Activated CD4-positive, CD25-positive, alpha-beta regulatory T cell treated with anti-CD3 and anti-CD28 coated beads, Interleukin-2, amount 50 U/mL, for 72 hours (primary cell): ENCODE results near the gene LARGE2.

Source experiments
- DNase-seq: peaks from one replicate; pipeline ENCODE4 v3.0.0; 2021

Gene LARGE2

GRCh38 chr11:45922425-45923082 lies at the start of gene LARGE2:
Gene LARGE2, plus strand, starts transcription at chr11:45922656. Its CDS starts 227 bp downstream, at chr11:45922883.
- peak; percentile 32 for DNase-seq

GRCh38 chr11:45876401-45876800 lies 46.1 kb upstream of the LARGE2 start:
- no peak for DNase-seq

DNA sequence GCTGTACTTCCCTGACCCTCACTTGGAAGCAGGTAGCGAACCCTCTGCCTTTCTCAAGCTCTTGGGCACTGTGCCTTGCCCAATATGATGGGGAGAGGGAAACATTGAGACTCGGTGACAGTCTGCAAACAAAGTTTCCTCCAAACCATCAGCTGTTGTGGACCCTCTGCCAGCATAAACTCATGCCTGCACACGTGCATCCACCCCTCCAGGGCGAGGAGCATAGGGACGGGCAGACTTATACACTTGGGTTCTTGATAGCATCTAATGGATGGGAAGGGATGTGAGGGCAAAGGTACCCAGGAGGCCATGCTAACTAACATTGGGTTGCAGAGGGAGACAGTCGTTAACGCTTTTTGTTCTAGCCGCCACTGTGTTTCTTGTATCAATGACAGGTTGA lies 45.2 kb upstream of the LARGE2 start:
- no peak for DNase-seq

DNA sequence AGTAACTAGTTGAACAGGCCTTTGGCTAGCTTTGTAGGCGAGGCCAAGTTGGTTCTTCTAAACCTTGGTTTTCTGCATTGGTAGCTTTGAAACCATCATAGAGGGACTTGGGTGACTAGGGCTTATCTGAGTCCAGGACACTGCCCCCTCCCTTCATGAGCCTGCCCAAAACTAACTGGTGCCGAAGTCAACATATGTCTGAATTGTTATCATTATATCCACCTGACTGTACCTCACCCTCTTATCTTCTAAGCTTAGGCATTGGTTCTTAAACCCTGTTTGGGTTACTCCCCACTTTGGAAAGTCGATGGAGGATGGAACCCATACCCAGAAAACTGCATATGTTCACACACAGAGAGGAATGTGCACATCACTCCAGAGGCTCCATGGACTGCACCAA lies 44.6 kb upstream of the LARGE2 start:
- DNase-seq, result no peak

DNA sequence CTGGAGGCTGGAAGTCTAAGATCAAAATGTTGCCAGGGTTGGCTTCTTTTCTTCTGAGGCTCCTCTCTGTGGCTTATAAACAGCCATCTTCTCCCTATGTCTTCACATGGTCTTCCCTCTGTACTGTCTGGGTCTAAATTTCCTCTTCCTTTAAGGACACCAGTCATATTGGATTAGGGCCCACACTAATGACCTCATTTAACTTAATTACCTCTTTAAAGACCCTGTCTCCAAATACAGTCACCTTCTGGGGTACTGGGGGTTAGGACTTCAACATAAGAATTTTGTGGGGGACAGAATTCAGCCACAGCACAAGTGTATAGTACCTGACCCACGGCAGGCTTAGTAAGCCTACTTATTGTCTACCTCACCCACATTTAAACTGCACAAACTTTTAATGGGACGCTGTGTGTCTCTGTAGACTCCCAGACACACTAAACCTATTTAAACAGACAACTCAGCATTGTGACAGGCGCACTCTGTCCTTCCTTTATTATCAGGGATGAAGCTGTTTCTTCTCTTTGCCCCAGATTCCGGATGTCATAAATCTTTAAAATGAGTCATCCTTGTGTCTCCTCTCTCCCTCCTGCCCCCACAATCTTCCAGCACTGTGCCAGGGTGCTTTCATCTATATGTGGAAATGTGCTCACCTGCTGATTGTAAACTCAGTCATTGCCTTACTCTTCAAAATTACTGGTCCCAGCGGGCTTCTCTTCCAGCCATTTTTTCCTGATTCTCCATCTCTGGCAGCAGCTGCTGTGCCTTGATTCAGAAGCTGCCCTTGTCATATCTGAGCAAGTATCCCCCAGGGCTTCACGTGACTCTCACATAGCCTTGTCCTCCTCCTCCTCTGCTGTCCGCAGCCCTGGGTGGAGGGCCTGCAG lies 42.4 kb upstream of the LARGE2 start:
- no peak for DNase-seq

DNA sequence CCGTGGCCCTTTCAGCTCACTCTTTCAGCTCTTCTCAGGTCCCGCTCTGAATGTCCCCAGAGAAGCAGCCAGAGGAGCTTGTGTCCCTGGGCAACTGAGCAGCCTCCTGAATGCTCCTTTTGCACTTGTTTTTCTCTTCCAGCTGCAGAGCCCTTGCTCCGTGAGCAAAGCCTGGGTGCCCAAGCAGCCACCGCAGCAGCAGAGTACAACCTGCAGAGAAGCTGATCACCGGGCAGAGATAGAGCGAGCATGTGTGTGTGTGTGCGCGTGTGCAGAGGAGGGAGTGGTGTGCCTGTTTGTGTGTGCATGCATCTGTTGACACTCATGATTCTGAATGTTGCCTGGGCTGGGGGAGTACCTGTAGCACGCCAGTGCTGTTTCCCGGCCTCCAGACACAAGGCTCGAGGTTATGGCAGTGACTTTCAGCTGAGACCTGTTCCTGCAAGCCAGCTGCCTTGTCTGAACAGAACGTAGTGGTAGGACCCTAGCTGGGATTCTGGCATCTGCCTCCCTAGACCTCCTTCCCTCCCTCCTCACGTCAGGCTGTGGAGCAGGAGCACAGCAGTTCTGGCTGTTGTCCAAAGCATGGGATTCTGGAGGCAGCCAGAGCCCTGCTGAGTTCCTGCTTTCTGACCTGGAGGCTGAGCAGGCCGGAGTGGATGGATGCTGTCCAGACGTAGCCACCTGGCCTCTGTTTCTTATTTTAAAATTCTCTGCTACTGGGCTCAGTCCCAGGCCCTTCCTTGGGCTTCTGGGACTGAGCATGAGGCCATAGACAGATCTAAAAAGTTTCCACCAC lies 41.5 kb upstream of the LARGE2 start:
- no peak for DNase-seq

DNA sequence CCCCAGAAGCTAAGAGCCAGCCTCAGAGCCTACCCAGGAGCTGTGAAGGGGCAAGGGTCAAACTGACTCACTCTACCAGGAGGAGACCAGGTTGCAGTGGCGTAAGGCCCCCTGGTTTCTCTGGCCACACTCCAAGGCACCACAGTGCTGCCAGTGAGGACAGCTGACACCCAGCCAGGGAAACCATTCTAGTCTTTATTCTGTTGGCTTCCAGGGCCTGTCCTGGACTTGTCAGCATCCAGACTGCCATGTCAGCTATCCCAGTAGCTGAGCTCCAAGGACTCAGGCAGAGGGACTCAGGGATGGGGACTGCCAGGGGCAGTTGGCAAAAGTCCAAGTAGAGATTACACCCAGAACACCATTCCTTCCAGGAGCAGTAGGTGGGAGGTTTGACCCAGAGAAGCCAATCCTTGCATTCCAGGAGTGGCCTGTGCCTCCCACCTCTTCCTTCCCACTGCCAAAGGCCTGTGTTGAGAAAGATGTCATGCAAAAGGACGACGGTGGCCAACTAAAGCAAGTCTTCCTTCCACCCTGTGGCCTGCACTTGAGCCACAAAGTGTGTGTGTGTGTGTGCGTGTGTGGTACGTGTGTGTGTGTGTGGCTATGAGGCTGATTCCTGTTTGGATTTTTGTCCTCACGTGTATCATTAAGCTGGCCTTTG lies 40.6 kb upstream of the LARGE2 start:
- DNase-seq, result no peak

DNA sequence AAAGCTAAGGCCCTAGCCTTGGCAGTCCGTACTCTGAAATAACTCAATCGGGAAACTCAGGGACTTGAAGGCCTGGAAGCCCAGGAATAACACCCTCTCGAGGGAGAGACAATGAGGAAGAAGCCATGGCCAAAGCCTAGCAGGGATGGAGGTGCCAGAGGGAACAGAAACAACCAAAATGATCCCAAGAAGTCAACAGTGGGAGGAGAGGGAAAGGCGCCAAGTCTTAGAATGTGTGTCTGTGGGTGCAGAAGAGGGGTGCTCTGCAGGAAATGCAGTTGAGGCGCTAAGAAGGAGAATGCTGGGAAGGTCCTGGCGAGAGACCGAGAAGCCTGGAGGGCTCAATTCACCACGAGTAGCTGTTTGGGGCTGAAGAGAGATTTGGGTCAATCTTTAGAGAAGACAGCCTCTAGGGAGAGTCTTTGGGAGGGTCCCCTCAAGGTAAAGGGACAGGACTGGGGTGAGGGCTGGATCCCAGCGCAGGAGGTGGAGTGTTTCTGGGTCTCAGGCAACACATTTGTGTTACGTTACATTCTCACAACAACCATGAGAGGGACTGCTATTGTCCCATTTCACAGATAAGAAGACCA lies 37.8 kb upstream of the LARGE2 start:
- DNase-seq, result no peak

DNA sequence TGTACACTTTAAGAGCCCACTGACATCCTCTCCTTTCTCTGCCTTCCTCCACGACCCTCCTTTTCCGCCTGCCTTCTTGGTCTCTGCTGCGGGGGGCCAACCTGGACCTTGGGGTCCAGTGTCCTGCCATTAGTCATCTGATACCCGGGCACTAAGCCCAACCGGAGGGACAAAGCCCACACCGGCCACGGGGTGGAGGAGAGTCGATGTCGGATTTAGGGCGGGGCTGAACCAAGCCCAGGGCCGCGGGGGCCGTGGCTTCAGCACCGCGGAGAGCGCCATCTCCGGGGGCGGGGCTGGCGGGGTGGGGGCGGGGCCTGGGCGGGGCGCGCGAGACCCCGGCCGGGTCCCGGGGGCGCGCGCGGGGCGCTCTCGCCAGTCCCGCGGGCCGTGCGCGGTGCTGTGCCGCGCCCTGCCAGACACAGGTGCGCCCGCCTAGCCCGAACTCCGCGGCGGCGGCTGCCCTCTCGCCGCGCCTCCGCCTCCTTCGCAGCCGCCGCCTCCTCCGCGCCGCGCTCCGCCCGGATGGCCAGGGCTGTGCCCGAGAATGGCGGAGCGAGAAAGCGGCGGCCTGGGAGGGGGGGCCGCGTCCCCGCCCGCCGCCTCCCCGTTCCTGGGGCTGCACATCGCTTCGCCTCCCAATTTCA lies 37.1 kb upstream of the LARGE2 start, which contains the start of gene MAPK8IP1:
Gene MAPK8IP1 (plus strand): TSS at position 378 of the 647 bp plus-strand sequence. CDS start 170 bp downstream, at position 548.
- DNase-seq, result peak; percentile 62

DNA sequence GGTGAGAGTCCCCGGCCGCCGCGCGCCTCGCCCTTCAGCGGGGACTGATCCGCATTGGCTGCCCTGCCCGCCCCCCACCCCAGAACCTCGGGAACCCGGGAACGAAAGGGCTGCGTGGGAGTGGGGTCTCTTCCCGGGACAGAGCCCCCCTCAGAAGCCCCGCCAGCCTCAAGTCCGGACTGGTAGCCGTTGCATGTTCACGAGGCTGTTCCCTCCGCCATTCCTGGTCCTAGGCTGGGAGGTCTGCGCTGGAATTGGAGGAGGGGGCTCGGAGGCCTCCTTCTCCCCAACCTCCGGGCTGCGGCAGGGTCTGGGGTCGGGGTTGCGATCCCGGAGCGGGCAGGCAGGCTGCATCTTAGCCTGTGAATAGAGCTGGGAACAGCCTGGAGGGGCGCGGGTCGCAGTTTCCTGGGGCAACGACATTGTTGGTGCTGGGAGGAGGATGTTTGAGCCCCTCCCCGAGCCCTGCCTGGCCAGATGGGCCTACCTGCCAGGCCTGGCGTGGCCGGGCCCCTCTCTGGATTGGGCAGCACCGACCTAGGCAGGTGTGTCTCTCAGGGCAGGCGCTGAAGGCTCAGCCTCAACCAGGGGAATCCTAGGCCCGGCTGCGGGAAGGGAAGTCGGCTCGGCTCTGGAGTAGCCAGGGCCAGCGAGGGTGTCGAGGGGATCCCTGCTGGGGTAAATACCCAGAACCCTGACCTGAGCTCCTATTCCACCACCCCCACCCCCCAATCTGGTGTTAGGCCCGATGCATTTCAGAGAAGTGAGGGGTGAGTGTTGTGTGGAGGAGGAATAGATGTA lies 36.3 kb upstream of the LARGE2 start:
- DNase-seq, result no peak

DNA sequence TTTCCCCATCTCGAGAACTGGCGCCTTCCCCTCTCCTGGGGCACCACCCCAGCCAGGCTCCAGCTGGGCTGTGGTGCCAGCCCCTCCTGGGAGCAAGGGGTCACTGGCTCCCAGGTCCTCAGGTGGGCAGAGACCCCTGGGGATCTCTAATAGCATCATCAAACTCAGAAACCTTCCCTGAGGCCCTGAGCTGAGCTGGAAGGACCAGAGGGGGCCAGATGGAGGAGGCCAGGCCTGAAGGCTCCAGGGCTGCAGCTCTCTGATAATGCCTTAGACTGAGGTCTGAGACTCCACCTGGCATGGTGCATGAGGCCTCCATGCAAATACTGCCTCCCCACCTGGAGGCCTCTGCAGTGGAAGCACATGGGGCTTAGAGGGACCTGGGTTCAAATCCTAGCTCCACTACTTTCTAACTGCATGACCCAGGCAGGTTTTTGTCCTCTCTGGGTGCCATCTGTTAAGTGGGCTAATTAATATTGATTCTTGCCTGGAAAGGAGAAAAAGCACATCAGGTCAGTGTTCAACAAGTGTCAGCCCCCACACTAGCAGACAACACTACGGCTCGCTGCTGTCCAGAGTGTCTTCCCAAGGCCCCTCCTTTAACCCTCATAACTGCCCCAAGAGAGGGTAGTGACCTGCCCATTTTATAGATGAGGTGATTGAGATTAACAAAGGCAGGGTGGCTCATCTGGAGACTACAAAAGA lies 35.5 kb upstream of the LARGE2 start:
- DNase-seq, result no peak

GRCh38 chr11:45887587-45887986 lies 34.9 kb upstream of the LARGE2 start:
- DNase-seq, result no peak

DNA sequence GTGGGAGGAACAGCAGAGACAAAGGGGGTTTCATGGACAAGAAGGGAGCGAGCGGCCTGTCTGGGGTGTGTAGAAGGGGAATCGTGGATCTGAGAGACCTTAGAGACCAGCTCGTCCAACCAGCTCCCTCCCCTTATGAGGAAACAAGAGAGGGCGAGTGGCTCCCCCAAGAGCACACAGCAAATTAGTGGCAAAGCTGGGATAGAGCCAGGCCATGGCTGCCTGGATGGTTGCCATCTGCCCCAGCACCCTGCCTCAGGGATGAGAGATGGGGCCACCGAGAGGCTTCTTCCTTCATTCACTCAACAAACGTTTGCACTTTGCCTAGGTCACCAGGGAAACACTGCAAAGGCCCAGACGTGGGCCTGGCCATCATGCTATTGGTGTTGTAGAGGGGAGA lies 32.9 kb upstream of the LARGE2 start:
- no peak for DNase-seq

DNA sequence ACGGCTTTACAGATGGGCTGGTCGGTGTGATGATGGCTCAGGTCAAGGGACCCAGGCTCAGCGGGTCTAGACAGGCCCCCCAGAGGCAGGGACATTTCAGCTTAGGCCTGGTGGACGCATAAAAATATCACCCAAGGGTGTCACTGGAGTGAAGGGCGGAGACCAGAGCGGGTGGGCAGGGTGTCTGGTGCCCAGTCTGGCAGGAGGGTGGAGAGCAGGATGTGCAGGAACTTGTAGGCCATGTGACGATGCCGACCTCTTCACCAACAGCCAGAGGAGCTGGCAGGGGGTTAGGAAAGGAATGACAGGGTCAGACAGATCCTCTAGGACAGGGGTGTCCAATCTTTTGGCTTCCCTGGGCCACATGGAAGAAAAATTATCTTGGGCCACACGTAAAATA lies 32.5 kb upstream of the LARGE2 start:
- no peak for DNase-seq

DNA sequence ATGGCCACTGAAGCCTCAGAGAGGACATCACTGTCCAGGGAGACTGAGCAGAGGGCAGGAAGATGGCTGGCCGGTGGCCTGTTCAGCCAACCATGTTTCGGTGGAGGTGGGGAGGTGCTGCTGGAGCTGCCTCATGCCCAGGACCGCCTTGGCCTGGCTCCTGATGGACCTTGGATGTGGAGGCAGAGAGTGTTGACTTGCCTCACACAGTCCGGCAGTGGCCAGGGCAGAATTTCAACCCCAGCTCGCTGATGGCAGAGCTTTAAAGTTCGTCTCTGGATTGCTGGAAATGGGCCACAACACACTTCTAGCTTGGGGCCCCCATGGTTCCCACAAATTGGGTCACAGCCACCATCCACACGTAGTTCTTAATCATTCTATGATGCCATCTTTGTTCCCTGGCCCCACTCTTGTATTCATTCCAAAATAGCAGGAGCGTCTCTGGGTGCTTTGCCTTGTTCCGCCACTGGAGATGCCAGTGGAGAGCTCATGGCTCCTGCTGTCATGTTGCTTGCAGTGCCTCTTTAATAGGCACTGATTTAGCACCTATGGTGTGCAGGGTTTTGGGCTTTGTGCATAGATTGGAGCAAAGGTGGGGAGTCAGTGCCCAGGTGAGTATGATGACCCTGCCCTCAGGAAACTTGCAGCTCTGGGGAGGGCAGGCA lies 31.4 kb upstream of the LARGE2 start:
- DNase-seq, result no peak

DNA sequence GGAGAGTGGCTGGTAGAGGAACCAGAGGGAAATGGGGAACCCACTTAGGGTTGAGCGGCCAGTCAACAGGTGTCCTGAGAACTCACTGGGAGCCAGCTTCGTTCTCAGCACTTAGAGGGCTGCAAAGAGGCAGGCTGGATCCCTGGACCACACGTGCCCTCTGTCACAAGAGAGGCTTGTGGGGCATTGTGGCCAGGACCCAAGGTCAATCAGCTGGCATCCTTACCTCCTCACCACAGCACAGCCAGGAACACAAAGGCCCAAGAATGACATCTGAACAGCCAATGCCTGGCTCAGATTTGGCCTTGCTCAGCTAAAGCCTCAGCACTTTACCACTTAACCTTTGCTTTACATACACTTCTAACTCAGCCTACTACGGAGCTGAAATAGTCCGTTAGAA lies 29.6 kb upstream of the LARGE2 start:
- no peak for DNase-seq

DNA sequence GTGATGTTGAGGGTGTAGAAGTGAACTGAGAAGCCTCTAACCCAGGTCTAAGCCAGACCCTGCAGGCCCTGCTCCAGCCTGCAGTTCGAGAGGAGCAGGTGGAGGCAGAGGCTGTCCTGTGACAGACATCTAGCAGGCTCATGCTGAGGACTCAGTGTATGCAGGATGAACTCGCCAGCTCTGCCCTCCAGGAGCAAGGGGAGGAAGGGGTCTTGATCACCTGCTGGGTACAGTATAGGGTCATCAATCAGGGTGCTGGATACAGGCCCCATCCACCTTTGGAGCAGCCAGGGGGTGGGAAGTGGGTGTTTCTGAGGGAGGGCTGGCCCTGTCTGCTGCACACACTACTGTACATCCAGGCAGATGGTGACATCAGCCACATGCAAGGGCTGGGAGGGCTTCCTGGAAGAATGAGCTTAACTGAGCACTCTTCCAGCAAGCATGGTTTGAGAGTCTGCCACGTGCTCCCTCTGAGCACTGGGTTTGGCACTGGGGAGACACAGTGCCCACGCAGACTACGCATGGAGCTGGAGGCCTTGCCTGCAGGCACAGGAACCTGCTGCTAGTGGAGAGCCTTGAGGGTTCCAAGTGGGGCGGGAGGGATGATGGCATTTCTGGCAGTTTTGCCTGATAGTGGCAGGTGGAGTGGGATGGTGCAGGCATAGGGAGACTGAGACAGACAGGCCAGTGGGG lies 27.8 kb upstream of the LARGE2 start:
- DNase-seq, result no peak

- DNase-seq, result no peak
These were observed 26.8 kb upstream of the LARGE2 start for GRCh38 chr11:45895553-45896259.
